CD4-positive, alpha-beta T cell treated with Interleukin-17A for 4 hours (primary cell): ENCODE results near the gene PDSS2.

Experiments
- DNase-seq: peaks from one replicate; pipeline ENCODE4 v3.0.0-alpha.2; 2020; ENCODE audit warnings: mixed read lengths

PDSS2 gene

DNA sequence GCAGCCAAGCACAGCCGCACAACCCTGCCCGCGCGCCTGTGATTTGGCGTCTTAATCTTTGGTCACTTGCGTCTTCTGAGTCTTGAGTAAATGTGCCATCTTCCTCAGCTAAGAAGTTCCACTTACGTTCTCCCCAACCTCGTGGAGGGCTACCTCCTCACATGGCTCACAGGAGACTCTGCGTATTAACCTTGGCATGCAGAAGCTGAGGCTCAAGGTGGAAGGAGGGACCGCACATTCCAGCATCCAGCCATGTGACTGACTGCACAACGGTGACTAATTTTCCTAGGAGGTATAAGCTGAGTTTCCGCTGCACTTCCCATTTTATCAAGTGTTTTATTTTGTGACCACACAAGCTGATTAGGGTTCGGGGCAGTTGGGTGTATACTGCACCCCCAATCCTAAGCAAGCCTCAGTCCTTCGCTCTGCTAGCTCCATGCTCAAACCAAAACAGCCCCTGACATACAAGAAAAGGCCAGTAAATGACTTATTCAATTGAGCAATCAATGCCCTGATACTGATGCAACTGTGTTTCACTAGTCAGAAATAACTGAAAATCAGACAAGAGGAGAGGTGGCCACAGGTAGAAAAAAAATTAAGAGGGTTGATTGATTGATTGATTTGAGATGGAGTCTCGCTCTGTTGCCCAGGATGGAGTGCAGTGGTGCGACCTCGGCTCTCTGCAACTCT is 351.0 kb downstream of the PDSS2 start:
- no peak for DNase-seq

DNA sequence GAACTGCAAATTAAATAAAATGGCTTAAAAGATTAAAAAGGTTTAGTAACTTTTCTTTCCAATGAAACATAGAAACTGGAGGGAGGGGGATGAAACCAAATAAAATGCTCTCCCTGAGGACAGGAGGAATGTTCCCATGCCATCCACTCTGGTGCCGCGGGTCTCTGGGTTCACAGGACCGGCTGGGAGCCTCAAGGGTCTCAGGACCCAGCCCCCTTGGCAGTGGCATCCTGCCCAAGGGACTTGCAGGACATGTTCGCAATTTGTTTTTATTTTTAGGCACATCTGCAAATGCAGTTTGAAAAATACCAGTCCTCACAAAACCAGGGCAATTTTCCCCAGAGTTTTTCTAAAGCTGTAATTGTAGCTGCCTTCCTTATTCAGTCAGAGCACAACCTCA is 351.6 kb downstream of the PDSS2 start:
- no peak for DNase-seq

DNA sequence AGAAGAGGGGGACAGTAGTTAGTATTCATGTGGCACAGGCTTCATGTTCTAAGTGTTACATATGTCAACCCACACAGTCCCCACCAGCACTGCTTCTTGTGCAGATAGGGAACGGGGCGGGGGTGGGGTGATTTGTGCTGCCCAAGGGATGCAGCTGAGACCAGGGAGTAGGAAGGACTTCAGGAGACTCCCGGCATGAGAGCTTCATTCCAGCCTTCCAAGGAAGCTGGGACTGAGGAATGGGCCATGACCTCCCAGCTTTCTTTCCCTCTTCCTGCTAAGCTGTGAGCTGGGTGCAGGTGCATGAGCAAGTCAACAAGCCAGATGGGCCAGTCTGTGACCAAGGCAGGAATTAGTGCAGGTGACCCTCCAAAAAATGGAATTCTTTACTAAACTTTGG is 353.2 kb downstream of the PDSS2 start:
- no peak for DNase-seq

DNA sequence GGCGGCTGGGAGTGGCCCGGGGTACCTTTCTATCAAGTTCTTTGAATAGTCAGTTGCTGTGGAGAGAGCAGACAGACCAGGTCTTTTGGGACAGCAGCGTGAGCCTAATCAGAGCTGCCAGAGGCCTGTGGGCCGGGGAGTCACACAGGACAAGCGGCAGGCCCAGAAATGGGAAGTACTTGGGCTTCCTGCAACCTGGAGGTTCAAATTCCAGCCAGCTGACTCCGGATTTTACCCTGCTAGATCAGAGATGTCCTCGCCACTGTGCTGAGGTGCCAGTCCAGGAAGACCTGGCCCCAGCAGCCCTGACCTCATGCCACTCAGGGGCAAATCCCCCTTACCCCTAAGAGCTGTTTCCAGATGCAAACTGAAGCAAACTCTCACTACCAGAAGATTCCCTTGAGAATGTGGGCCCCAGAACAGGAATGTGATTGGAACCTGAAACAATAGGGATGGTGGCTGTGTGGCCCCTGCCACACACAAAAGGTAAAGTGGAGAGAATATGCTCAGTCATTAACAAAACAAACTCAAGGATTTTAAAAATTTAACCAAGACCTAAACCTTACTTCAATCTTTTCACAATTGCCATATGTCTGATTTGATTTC is 353.8 kb downstream of the PDSS2 start:
- no peak for DNase-seq

DNA sequence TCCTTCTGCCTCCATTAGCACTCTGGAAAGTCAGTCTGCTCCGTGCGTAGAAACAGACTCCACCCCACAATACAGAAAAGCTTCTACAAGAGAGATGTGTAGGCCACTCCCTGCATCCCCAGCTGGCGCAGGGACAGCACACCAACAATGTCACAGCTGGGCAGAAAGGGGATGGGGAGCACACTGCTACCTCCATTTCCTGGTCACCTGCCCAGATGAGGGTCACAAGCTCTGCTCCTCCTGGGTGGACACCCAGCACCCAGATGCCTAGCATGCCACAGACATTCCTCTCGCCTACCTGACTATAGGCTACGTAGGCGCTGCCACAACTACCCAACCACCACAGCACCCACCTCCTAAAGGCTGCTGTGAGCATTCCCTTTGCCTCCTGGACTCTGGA is 356.3 kb downstream of the PDSS2 start:
- no peak for DNase-seq
